RWPE2 (cell line): ENCODE results near the gene MAN2B2.
"Not testable (repeated sequence)": the region's sequence is repeated elsewhere in the genome, so short reads cannot be mapped to it uniquely, and the experiment has no call there.

ENCODE experiments used
- ATAC-seq: fragments of 200-7000 bp; cut with Tn5 transposase; 3 replicates; pipeline ENCODE4 v1.9.1; 2021; ENCODE audit warnings: low read depth
- DNase-seq: peaks from one replicate; pipeline ENCODE4 v3.0.0-alpha.2; 2020; ENCODE audit warnings: low spot score
- H3K27ac ChIP-seq: fragments of 450-650 bp; 2 replicates; pipeline ENCODE4 v1.5.1; 2017; ENCODE audit warnings: mild to moderate bottlenecking; ENCODE audit not compliant: poor library complexity, severe bottlenecking
- H3K27me3 ChIP-seq: fragments of 250-450 bp; sonication (Bioruptor Pico); 2 replicates; pipeline ENCODE4 v1.5.1; 2021; ENCODE audit warnings: mild to moderate bottlenecking, moderate library complexity; ENCODE audit not compliant: insufficient read depth, poor library complexity, severe bottlenecking
- H3K36me3 ChIP-seq: fragments of 250-450 bp; sonication (Bioruptor Pico); 2 replicates; pipeline ENCODE4 v1.5.1; 2020; ENCODE audit warnings: low read depth, mild to moderate bottlenecking, moderate library complexity
- H3K4me1 ChIP-seq: fragments of 250-450 bp; sonication (Bioruptor Pico); 2 replicates; pipeline ENCODE4 v1.5.1; 2021; ENCODE audit warnings: mild to moderate bottlenecking, moderate library complexity; ENCODE audit not compliant: insufficient read depth, poor library complexity, severe bottlenecking
- H3K4me3 ChIP-seq: fragments of 250-450 bp; sonication (Bioruptor Pico); 2 replicates; pipeline ENCODE4 v1.5.1; 2021; ENCODE audit warnings: mild to moderate bottlenecking, moderate library complexity; ENCODE audit not compliant: severe bottlenecking
- H3K9me3 ChIP-seq: fragments of 250-450 bp; sonication (Bioruptor Pico); 2 replicates; pipeline ENCODE4 v1.5.1; 2021; ENCODE audit warnings: mild to moderate bottlenecking, moderate library complexity; ENCODE audit not compliant: severe bottlenecking
- TF ChIP-seq, protein P1 (sequence below): fragments of 450-650 bp; IDR thresholded peaks from one replicate; pipeline ENCODE4 v1.5.1; 2017; ENCODE audit warnings: mild to moderate bottlenecking, moderate library complexity; ENCODE audit not compliant: poor library complexity, severe bottlenecking

The MAN2B2 gene

DNA sequence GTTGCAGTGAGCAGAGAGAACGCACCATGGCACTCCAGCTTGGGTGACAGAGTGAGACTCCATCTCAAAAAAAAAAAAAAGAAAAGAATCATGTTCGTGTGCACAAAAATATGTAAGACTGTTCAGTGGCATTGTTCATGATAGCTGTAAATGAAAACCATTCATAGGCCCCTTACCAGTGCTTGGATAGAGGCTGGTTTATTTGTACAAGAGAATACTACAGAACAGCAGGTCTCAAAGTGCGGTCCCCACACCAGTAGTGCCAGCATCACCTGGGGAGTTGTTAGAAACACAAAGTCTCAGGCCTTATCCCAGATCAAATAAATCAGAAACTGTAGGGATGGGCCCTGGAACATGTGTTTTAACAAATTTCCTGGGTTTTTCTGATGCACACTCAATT is 52.8 kb downstream of the MAN2B2 start:
- Histone ChIP-seq H3K4me1 (peaks cover under 1% of the 10 kb centered on the region), H3K27me3 (no peaks in the 10 kb centered on the region), H3K36me3 (no peaks in the 10 kb centered on the region), H3K9me3 (no peaks in the 10 kb centered on the region), H3K4me3 (no peak overlapping the region), H3K27ac (no peak overlapping the region)
- TF ChIP-seq, protein P1, sequence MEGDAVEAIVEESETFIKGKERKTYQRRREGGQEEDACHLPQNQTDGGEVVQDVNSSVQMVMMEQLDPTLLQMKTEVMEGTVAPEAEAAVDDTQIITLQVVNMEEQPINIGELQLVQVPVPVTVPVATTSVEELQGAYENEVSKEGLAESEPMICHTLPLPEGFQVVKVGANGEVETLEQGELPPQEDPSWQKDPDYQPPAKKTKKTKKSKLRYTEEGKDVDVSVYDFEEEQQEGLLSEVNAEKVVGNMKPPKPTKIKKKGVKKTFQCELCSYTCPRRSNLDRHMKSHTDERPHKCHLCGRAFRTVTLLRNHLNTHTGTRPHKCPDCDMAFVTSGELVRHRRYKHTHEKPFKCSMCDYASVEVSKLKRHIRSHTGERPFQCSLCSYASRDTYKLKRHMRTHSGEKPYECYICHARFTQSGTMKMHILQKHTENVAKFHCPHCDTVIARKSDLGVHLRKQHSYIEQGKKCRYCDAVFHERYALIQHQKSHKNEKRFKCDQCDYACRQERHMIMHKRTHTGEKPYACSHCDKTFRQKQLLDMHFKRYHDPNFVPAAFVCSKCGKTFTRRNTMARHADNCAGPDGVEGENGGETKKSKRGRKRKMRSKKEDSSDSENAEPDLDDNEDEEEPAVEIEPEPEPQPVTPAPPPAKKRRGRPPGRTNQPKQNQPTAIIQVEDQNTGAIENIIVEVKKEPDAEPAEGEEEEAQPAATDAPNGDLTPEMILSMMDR = no peak
- DNase-seq = no peak
- no peak for ATAC-seq

DNA sequence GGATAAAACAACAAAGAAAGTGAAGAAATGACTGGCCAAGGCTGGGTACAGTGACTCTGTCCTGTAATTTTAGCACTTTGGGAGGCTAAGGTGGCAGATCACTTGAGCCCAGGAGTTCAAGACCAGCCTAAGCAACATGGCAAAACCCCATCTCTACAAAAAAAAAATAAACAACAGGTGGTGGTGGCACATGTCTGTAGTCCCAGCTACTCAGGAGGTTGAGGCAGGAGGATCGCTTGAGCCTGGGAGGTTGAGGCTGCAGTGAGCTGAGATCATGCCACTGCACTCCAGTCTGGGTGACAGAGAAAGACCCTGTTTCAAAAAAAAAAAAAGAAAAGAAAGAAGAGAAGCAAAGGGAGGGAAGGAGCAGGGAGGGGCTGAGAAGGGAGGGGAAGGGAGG is 53.5 kb downstream of the MAN2B2 start:
- not testable (repeated sequence) for H3K9me3 ChIP-seq, H3K36me3 ChIP-seq, H3K4me1 ChIP-seq, DNase-seq, H3K27me3 ChIP-seq, H3K27ac ChIP-seq, ATAC-seq, H3K4me3 ChIP-seq

DNA sequence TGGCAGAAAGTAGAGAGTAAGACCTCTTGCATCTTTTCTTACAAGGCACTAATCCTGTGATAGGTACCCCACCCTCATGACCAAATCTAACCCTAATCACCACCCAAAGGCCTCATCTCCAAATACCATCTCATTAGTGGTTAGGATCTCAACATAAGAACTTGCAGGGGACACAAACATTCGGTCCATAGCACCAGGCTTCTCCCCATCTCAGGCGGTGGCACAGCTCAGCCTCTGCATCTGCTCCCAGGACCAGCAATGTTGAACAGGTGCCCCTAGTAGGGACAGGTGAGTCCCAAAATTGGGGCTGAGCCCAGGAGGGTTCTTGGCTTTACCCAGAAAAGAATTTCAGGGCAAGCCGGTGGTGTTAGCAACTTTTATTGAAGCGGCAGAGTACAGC is 57.1 kb downstream of the MAN2B2 start:
- Histone ChIP-seq H3K27me3 (no peaks in the 10 kb centered on the region), H3K9me3 (no peaks in the 10 kb centered on the region), H3K36me3 (no peaks in the 10 kb centered on the region), H3K27ac (no peak overlapping the region), H3K4me3 (no peak overlapping the region), H3K4me1 (peaks cover 13% of the 10 kb centered on the region)
- TF ChIP-seq, protein P1 = no peak
- DNase-seq = no peak
- no peak for ATAC-seq

DNA sequence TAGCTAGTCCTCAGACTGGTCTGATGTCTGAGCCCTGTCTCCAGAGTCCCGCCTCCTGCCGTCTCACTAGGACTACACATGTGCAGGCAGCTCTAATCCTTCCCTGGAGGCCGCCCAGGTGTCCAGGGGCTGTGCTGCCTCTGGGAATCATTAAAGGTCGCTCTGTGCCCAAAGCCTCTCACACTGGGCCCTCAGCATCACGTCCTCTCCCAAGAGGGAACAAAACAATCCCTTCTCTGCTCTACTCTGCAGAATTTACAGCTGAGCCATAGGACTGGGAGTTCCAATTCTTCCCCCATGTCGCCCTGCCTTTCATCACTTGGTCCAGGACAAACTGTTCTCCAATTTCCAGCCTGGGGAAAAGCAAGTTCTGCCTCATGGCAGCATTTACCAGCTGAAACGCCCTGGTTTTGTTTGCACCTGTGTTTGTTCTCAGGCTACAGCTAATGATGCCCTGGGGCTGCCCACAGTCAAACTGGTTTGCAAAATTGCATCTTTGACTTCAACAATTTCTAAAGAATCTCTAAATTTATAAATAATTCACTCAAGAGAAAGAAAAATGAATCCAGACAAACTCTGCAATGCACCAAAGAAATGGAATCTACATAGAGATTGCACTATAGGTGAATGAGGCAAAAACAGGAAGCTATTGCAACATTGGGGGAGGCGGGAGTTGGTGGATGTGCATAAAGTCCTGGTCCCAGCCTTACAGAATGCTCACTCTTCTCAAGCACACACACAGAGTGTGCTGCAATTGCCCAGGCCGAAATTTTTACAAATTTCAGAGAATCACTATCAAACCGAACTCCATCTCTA is 58.3 kb downstream of the MAN2B2 start:
- Histone ChIP-seq H3K36me3 (no peaks in the 10 kb centered on the region), H3K4me3 (no peak overlapping the region), H3K27me3 (no peaks in the 10 kb centered on the region), H3K27ac (peak overlapping the region; percentile 18), H3K9me3 (no peaks in the 10 kb centered on the region), H3K4me1 (peaks cover 13% of the 10 kb centered on the region)
- DNase-seq (no peak), ATAC-seq (peak; percentile 74; the same call in 2 of the 3 replicates)
- TF ChIP-seq, protein P1 = no peak

DNA sequence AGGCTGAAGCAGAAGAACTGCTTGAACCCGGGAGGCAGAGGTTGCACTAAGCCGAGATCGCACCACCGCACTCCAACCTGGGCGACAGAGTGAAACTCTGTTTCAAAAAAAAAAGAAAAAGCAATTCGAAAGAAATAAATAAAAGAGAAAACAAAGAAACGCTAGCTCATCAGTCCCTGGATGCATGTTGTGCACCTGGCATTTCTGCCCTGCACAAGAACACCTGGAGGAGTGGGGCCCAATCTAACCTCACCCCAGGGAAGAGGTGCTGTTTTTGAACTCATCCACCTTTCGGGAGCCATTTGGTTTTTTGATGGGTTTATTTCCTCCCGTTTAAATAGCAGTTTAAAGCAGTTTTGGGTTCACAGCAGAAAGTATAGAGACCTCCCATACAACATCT is 59.8 kb downstream of the MAN2B2 start:
- ATAC-seq (no peak), DNase-seq (no peak)
- Histone ChIP-seq H3K36me3 (no peaks in the 10 kb centered on the region), H3K9me3 (no peaks in the 10 kb centered on the region), H3K4me1 (peaks cover 13% of the 10 kb centered on the region), H3K27ac (no peak overlapping the region), H3K27me3 (no peaks in the 10 kb centered on the region), H3K4me3 (no peak overlapping the region)
- TF ChIP-seq, protein P1 = no peak
